MM.1S (cell line): Measurements from ENCODE around the gene TSPEAR.

ENCODE experiments used
- DNase-seq: peaks from one replicate; pipeline ENCODE4 v3.0.0-alpha.2; 2015
- H2AFZ ChIP-seq: fragments of 300-600 bp; sonication (generic); 2 replicates; pipeline ENCODE4 v1.6.0; 2016; ENCODE audit warnings: antibody characterized with exemption, low read length
- H3F3A ChIP-seq: fragments of 300-600 bp; sonication (generic); 2 replicates; pipeline ENCODE4 v1.6.1; 2016; ENCODE audit warnings: mild to moderate bottlenecking, antibody characterized with exemption, low read length, moderate library complexity, mixed read lengths; ENCODE audit not compliant: insufficient read depth
- H3K27ac ChIP-seq: fragments of 300-600 bp; sonication (generic); 2 replicates; pipeline ENCODE4 v1.5.1; 2016; ENCODE audit warnings: mild to moderate bottlenecking, low read length
- H3K27me3 ChIP-seq: fragments of 300-600 bp; sonication (generic); replicated peaks from 2 replicates; pipeline ENCODE4 v1.6.0; 2016; ENCODE audit warnings: low read length; ENCODE audit not compliant: insufficient read depth
- H3K36me3 ChIP-seq: fragments of 300-600 bp; sonication (generic); replicated peaks from 2 replicates; pipeline ENCODE4 v1.6.1; 2016; ENCODE audit warnings: mild to moderate bottlenecking, low read length, mixed read lengths; ENCODE audit not compliant: insufficient read depth
- H3K4me1 ChIP-seq: fragments of 300-600 bp; sonication (generic); 2 replicates; pipeline ENCODE4 v1.6.1; 2016; ENCODE audit warnings: low read length, mixed read lengths
- H3K4me2 ChIP-seq: fragments of 300-600 bp; sonication (generic); 2 replicates; pipeline ENCODE4 v1.6.0; 2016; ENCODE audit warnings: low read depth, low read length
- H3K4me3 ChIP-seq: fragments of 300-600 bp; sonication (generic); 2 replicates; pipeline ENCODE4 v1.5.1; 2016; ENCODE audit warnings: low read length, mixed read lengths
- H3K79me2 ChIP-seq: fragments of 300-600 bp; sonication (generic); 2 replicates; pipeline ENCODE4 v1.6.1; 2016; ENCODE audit warnings: mixed run types, low read length, mixed read lengths
- H3K9ac ChIP-seq: fragments of 300-600 bp; sonication (generic); 2 replicates; pipeline ENCODE4 v1.6.1; 2016; ENCODE audit warnings: low read length, mixed read lengths
- H3K9me2 ChIP-seq: fragments of 300-600 bp; sonication (generic); replicated peaks from 2 replicates; pipeline ENCODE4 v1.6.1; 2016; ENCODE audit warnings: mild to moderate bottlenecking, low read length, mixed read lengths; ENCODE audit not compliant: insufficient read depth
- H3K9me3 ChIP-seq: fragments of 300-600 bp; sonication (generic); replicated peaks from 2 replicates; pipeline ENCODE4 v1.6.1; 2016; ENCODE audit warnings: mild to moderate bottlenecking, low read length, mixed read lengths; ENCODE audit not compliant: insufficient read depth
- H4K20me1 ChIP-seq: fragments of 300-600 bp; sonication (generic); 2 replicates; pipeline ENCODE4 v1.6.1; 2016; ENCODE audit warnings: mild to moderate bottlenecking, low read length, moderate library complexity, mixed read lengths; ENCODE audit not compliant: insufficient read depth
- EZH2 ChIP-seq: fragments of 300-600 bp; sonication (generic); optimal IDR thresholded peaks from 2 replicates; pipeline ENCODE3; 2017; ENCODE audit warnings: low read depth, mild to moderate bottlenecking, antibody characterized with exemption, low read length, mixed read lengths
- EZH2phosphoT487 ChIP-seq: fragments of 300-600 bp; sonication (generic); IDR thresholded peaks from 2 replicates; pipeline ENCODE4 v1.6.1; 2018; ENCODE audit warnings: antibody characterized with exemption, low read length
- TF ChIP-seq, protein P1 (sequence below): fragments of 300-600 bp; sonication (generic); IDR thresholded peaks from 2 replicates; pipeline ENCODE4 v1.5.1; 2016; ENCODE audit warnings: antibody characterized with exemption, low read length, mixed read lengths

The TSPEAR gene

DNA sequence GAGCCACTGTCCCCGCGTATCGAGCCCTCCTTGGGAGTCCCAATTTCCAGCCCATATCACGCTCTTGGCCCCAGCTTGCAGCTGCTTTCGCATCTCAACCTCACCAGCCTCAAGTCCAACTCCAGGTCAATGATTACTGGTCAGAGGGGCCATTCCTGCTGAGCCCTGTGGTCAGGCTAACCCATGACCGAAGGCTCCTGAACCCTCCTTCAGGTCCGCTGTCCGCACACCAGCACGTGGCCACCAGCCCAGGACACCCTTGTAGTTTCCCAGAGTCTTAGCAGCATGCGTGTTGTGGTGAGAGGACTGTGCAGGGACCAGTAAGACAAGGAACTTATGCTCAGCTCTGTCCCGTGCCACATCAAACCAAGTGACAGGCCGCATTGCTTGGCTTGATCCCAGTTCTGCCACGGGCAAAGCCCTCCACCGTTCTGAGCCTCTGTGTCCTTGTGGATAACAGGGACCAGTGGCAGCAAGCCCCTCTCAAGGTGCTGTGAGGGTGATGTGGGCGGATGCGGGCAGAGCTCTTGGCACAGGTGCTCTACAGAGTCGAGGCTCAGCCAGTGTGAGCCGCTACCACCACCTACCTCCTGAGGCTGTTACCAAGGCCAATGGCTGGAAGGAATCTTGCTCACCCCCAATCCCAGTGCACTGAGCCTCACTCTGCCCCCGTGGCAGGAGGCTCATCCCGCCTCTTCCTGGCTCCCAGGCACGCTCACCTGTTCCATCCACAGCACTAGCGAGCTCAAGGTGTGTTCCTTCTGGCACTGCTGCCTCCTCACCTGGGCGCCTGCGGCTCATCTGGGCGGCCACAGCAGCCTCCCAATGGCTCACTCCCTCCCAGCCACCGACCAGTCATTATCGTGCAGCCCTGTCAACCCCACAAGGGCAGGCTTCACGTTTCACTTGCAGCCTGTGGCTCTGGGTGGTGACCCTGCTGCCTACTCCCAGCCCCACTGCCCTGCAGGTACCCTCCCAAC is 191.7 kb downstream of the TSPEAR start:
- no peaks in the 10 kb centered on the region for H3K9me3 ChIP-seq
- H3K27ac ChIP-seq = no peak overlapping the region
- peaks cover 98% of the 10 kb centered on the region for H3K27me3 ChIP-seq
- H3K9ac ChIP-seq = no peak overlapping the region
- H3K4me2 ChIP-seq = no peak overlapping the region
- H3K4me1 ChIP-seq = no peaks in the 10 kb centered on the region
- H3K79me2 ChIP-seq = no peaks in the 10 kb centered on the region
- H3F3A ChIP-seq = no peaks in the 10 kb centered on the region
- no peaks in the 10 kb centered on the region for H3K9me2 ChIP-seq
- H4K20me1 ChIP-seq = no peaks in the 10 kb centered on the region
- no peak for DNase-seq
- no peak overlapping the region for H2AFZ ChIP-seq
- no peak overlapping the region for H3K4me3 ChIP-seq
- H3K36me3 ChIP-seq = no peaks in the 10 kb centered on the region
- TF ChIP-seq EZH2phosphoT487 (no peak), EZH2 (no peak)
- TF ChIP-seq, protein P1, sequence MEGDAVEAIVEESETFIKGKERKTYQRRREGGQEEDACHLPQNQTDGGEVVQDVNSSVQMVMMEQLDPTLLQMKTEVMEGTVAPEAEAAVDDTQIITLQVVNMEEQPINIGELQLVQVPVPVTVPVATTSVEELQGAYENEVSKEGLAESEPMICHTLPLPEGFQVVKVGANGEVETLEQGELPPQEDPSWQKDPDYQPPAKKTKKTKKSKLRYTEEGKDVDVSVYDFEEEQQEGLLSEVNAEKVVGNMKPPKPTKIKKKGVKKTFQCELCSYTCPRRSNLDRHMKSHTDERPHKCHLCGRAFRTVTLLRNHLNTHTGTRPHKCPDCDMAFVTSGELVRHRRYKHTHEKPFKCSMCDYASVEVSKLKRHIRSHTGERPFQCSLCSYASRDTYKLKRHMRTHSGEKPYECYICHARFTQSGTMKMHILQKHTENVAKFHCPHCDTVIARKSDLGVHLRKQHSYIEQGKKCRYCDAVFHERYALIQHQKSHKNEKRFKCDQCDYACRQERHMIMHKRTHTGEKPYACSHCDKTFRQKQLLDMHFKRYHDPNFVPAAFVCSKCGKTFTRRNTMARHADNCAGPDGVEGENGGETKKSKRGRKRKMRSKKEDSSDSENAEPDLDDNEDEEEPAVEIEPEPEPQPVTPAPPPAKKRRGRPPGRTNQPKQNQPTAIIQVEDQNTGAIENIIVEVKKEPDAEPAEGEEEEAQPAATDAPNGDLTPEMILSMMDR = no peak

- H2AFZ ChIP-seq = no peak overlapping the region
- H3K27me3 ChIP-seq = peaks cover 98% of the 10 kb centered on the region
- no peaks in the 10 kb centered on the region for H3K9me3 ChIP-seq
- no peak overlapping the region for H3K9ac ChIP-seq
- no peaks in the 10 kb centered on the region for H4K20me1 ChIP-seq
- DNase-seq = no peak
- H3K4me1 ChIP-seq = no peaks in the 10 kb centered on the region
- H3K27ac ChIP-seq = no peak overlapping the region
- TF ChIP-seq EZH2phosphoT487 (no peak), EZH2 (no peak)
- TF ChIP-seq, protein P1 = no peak
- no peak overlapping the region for H3K4me3 ChIP-seq
- H3F3A ChIP-seq = no peaks in the 10 kb centered on the region
- no peaks in the 10 kb centered on the region for H3K9me2 ChIP-seq
- no peaks in the 10 kb centered on the region for H3K36me3 ChIP-seq
- H3K79me2 ChIP-seq = no peaks in the 10 kb centered on the region
- no peak overlapping the region for H3K4me2 ChIP-seq
Measured at GRCh38 chr21:44518686-44519085, 192.7 kb downstream of the TSPEAR start.

DNA sequence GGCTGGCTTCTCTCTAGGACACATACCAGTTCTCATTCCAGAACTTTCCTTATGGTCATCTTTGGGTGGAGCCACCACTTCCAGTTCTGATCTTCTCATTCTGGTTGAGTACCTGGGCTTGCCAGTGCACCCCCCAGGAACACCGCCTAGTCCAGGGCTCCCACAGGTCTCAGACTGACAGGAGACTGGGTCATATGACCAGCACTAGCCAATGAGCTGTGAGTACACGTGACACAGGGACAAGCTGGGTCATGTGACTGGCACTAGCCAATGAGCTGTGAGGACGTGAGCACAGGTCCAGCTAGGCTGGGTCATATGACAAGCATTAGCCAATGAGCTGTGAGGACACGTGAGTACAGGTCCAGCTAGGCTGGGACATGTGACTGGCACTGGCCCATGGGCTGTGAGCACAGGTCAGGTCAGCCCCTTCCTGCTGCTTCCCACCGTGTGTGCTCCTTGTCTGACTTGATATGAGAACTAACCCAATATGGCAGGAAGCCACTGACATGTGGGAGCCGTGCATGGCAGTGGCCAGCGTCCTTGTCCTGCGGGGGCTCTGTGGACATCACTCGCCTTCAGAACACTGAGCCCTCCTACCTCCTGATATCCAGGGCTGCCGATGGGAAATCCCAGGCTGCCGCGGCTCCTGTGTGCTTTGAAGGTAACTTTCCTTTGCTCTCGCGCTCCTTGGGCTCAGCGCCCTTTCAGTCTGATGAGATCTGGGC is 194.0 kb downstream of the TSPEAR start:
- Histone ChIP-seq H3K36me3 (no peaks in the 10 kb centered on the region), H3K9me3 (no peaks in the 10 kb centered on the region), H3K9me2 (no peaks in the 10 kb centered on the region), H3K27ac (no peak overlapping the region), H2AFZ (peak overlapping the region; percentile 32; the same call in 1 of the 2 replicates), H3F3A (no peaks in the 10 kb centered on the region), H3K4me2 (peak overlapping the region; percentile 16), H3K9ac (no peak overlapping the region), H3K4me3 (no peak overlapping the region), H4K20me1 (no peaks in the 10 kb centered on the region), H3K4me1 (no peaks in the 10 kb centered on the region), H3K79me2 (no peaks in the 10 kb centered on the region), H3K27me3 (peaks cover 98% of the 10 kb centered on the region)
- TF ChIP-seq EZH2 = no peak
- no peak for TF ChIP-seq EZH2phosphoT487
- TF ChIP-seq, protein P1 = no peak
- peak; percentile 74 for DNase-seq
